Smooth muscle cell (in vitro differentiated cells): ENCODE measurements around the gene SGIP1. TPM values are rescaled to one million over a fixed set of nuclear protein-coding genes. Genes with fewer than 3 reads are reported as not detected.
A peak's percentile ranks its signal among the peaks of the same experiment; 100 is the strongest.

Source experiments
- DNase-seq: peaks from one replicate; lab custom pipeline; 2025; ENCODE audit not compliant: unreplicated experiment; lab: John Stamatoyannopoulos, UW
- H2AFZ ChIP-seq: fragments of 200-600 bp; sonication (generic); 2 replicates; pipeline ENCODE4 v1.6.0; 2016; ENCODE audit warnings: antibody characterized with exemption, low read depth, mild to moderate bottlenecking
- H3F3A ChIP-seq: fragments of 200-600 bp; sonication (generic); 2 replicates; pipeline ENCODE4 v1.6.0; 2017; ENCODE audit warnings: antibody characterized with exemption, low read depth
- H3K27ac ChIP-seq: fragments of 200-600 bp; sonication (generic); 2 replicates; pipeline ENCODE4 v1.5.1; 2016; ENCODE audit warnings: low read depth, mild to moderate bottlenecking
- H3K27me3 ChIP-seq: fragments of 200-600 bp; sonication (generic); 2 replicates; pipeline ENCODE4 v1.6.1; 2016; ENCODE audit warnings: low read depth, mild to moderate bottlenecking
- H3K36me3 ChIP-seq: fragments of 200-600 bp; sonication (generic); 2 replicates; pipeline ENCODE4 v1.5.1; 2016; ENCODE audit warnings: low read depth
- H3K4me1 ChIP-seq: fragments of 200-600 bp; sonication (generic); 2 replicates; pipeline ENCODE4 v1.5.1; 2016; ENCODE audit warnings: low read depth
- H3K4me2 ChIP-seq: fragments of 200-600 bp; sonication (generic); 2 replicates; pipeline ENCODE4 v1.6.0; 2016; ENCODE audit warnings: mild to moderate bottlenecking
- H3K4me3 ChIP-seq: fragments of 200-600 bp; sonication (generic); 2 replicates; pipeline ENCODE4 v1.5.1; 2016; ENCODE audit warnings: mild to moderate bottlenecking
- H3K79me2 ChIP-seq: fragments of 200-600 bp; sonication (generic); 2 replicates; pipeline ENCODE4 v1.6.0; 2016; ENCODE audit warnings: low read depth, mild to moderate bottlenecking
- H3K9ac ChIP-seq: fragments of 200-600 bp; sonication (generic); 2 replicates; pipeline ENCODE4 v1.6.0; 2016; ENCODE audit warnings: low read depth
- H3K9me3 ChIP-seq: fragments of 200-600 bp; sonication (generic); replicated peaks from 2 replicates; pipeline ENCODE4 v1.5.1; 2016; ENCODE audit warnings: low read depth
- H4K20me1 ChIP-seq: fragments of 200-600 bp; sonication (generic); 2 replicates; pipeline ENCODE4 v1.6.0; 2016; ENCODE audit warnings: low read depth
- CTCF ChIP-seq: fragments of 200-600 bp; sonication (generic); IDR thresholded peaks from 2 replicates; pipeline ENCODE4 v1.5.1; 2017; ENCODE audit warnings: borderline replicate concordance, mild to moderate bottlenecking, antibody characterized with exemption; ENCODE audit not compliant: insufficient read depth, poor library complexity, severe bottlenecking
- WGBS: methylation state at CpG from one replicate; pipeline ENCODE4 v1.1.7; 2016; ENCODE audit warnings: low lambda C conversion rate; 5-methylcytosine and 5-hydroxymethylcytosine counted together
- polyA plus RNA-seq: library from polyadenylated mRNA; unstranded; fragments of >200 nt; fragmentation: Nextera tagmentation; extraction: Ambion mirVana; gene quantifications from 2 replicates; pipeline ENCODE4 v1.2.1, GENCODE V29; 2016
- total RNA-seq: library from RNA; depleted of rRNA; stranded (reverse); fragments of >200 nt; gene quantifications from 2 replicates; pipeline ENCODE4 v1.2.3, GENCODE V29; 2014

The SGIP1 gene
- total and polyA plus RNA-seq, 2 experiments from 2014 or later = 0.89 to 3.5 TPM

GRCh38 chr1:66757722-66758240 is 223.8 kb downstream of the SGIP1 start:
- Histone ChIP-seq H3K4me2 (no peak overlapping the region), H4K20me1 (no peaks in the 10 kb centered on the region), H3K27ac (no peak overlapping the region), H3K36me3 (no peaks in the 10 kb centered on the region), H3K4me1 (no peaks in the 10 kb centered on the region), H2AFZ (peak overlapping the region; percentile 59), H3K4me3 (no peak overlapping the region), H3K9me3 (no peaks in the 10 kb centered on the region), H3F3A (no peaks in the 10 kb centered on the region), H3K9ac (no peak overlapping the region), H3K79me2 (no peaks in the 10 kb centered on the region), H3K27me3 (no peaks in the 10 kb centered on the region)
- 65% methylated on average over 6 of the region's 6 CpGs for WGBS
- TF ChIP-seq CTCF = no peak
- DNase-seq = no peak

GRCh38 chr1:66758241-66758755 is 224.3 kb downstream of the SGIP1 start:
- Histone ChIP-seq H3F3A (no peaks in the 10 kb centered on the region), H4K20me1 (no peaks in the 10 kb centered on the region), H3K9ac (no peak overlapping the region), H2AFZ (peak overlapping the region; percentile 59), H3K36me3 (no peaks in the 10 kb centered on the region), H3K4me2 (no peak overlapping the region), H3K27ac (no peak overlapping the region), H3K79me2 (no peaks in the 10 kb centered on the region), H3K9me3 (no peaks in the 10 kb centered on the region), H3K27me3 (no peaks in the 10 kb centered on the region), H3K4me1 (no peaks in the 10 kb centered on the region), H3K4me3 (no peak overlapping the region)
- 75% methylated on average over 1 of the region's 1 CpG for WGBS
- no peak for DNase-seq
- no peak for TF ChIP-seq CTCF

GRCh38 chr1:66760506-66760905 is 226.6 kb downstream of the SGIP1 start:
- no peaks in the 10 kb centered on the region for H3K79me2 ChIP-seq
- H3K9me3 ChIP-seq = no peaks in the 10 kb centered on the region
- no peak for DNase-seq
- no peaks in the 10 kb centered on the region for H3F3A ChIP-seq
- no peaks in the 10 kb centered on the region for H3K27me3 ChIP-seq
- H3K4me2 ChIP-seq = no peak overlapping the region
- no peak overlapping the region for H3K27ac ChIP-seq
- no peaks in the 10 kb centered on the region for H4K20me1 ChIP-seq
- no peak overlapping the region for H2AFZ ChIP-seq
- H3K9ac ChIP-seq = no peak overlapping the region
- TF ChIP-seq CTCF = no peak
- no peaks in the 10 kb centered on the region for H3K4me1 ChIP-seq
- no peak overlapping the region for H3K4me3 ChIP-seq
- 81% methylated on average over 1 of the region's 1 CpG for WGBS
- H3K36me3 ChIP-seq = no peaks in the 10 kb centered on the region

- DNase-seq = no peak
- H3K27me3 ChIP-seq = no peaks in the 10 kb centered on the region
- H3K4me2 ChIP-seq = no peak overlapping the region
- H3K36me3 ChIP-seq = no peaks in the 10 kb centered on the region
- H3K4me3 ChIP-seq = no peak overlapping the region
- WGBS = 83% methylated on average over 2 of the region's 2 CpGs
- H3K4me1 ChIP-seq = no peaks in the 10 kb centered on the region
- no peaks in the 10 kb centered on the region for H3K9me3 ChIP-seq
- H2AFZ ChIP-seq = no peak overlapping the region
- H3F3A ChIP-seq = no peaks in the 10 kb centered on the region
- no peaks in the 10 kb centered on the region for H3K79me2 ChIP-seq
- no peak for TF ChIP-seq CTCF
- H4K20me1 ChIP-seq = no peaks in the 10 kb centered on the region
- no peak overlapping the region for H3K9ac ChIP-seq
- H3K27ac ChIP-seq = no peak overlapping the region
These were observed 227.3 kb downstream of the SGIP1 start for GRCh38 chr1:66761221-66761620.
